ENCODE results near the gene ANKS1A.
A peak's percentile ranks its signal among the peaks of the same experiment; 100 is the strongest.

The ANKS1A gene

GRCh38 chr6:34982424-34982852 is 93.4 kb downstream of the ANKS1A start:
- H3K4me3 ChIP-seq (ENCODE audit: low read depth, low read length): no peak overlapping the region
- TF ChIP-seq CTCF (IDR thresholded peaks at IDR 0.05; ENCODE audit: insufficient read depth, low read depth, low read length, missing control alignments): no peak
- DNase-seq (ENCODE audit: low read depth): no peak

- H3K4me3 ChIP-seq (ENCODE audit: low read depth, low read length): no peak overlapping the region
Measured at GRCh38 chr6:34984416-34984815, 95.4 kb downstream of the ANKS1A start.

GRCh38 chr6:34985236-34985635 is 96.2 kb downstream of the ANKS1A start:
- DNase-seq (ENCODE audit: low read depth): peak; percentile 27
- TF ChIP-seq CTCF (IDR thresholded peaks at IDR 0.05; ENCODE audit: insufficient read depth, low read depth, low read length, missing control alignments): no peak

More at GRCh38 chr6:34984416-34984815, 95.4 kb downstream of the ANKS1A start:
- no peak for DNase-seq (ENCODE audit: low read depth)
- no peak for TF ChIP-seq CTCF (IDR thresholded peaks at IDR 0.05; ENCODE audit: insufficient read depth, low read depth, low read length, missing control alignments)

GRCh38 chr6:34986845-34987246 is 97.8 kb downstream of the ANKS1A start:
- peak; percentile 75 for TF ChIP-seq CTCF (IDR thresholded peaks at IDR 0.05; ENCODE audit: insufficient read depth, low read depth, low read length, missing control alignments)
- DNase-seq (ENCODE audit: low read depth): peak; percentile 80
- H3K4me3 ChIP-seq (ENCODE audit: low read depth, low read length): no peak overlapping the region

More at GRCh38 chr6:34985236-34985635, 96.2 kb downstream of the ANKS1A start:
- H3K4me3 ChIP-seq (ENCODE audit: low read depth, low read length): no peak overlapping the region

GRCh38 chr6:34987506-34987905 is 98.5 kb downstream of the ANKS1A start:
- no peak overlapping the region for H3K4me3 ChIP-seq (ENCODE audit: low read depth, low read length)
- no peak for TF ChIP-seq CTCF (IDR thresholded peaks at IDR 0.05; ENCODE audit: insufficient read depth, low read depth, low read length, missing control alignments)
- no peak for DNase-seq (ENCODE audit: low read depth)

GRCh38 chr6:34990971-34991560 is 102.0 kb downstream of the ANKS1A start:
- TF ChIP-seq CTCF (IDR thresholded peaks at IDR 0.05; ENCODE audit: insufficient read depth, low read depth, low read length, missing control alignments): no peak
- no peak for DNase-seq (ENCODE audit: low read depth)

GRCh38 chr6:34992376-34992775 is 103.3 kb downstream of the ANKS1A start:
- no peak for TF ChIP-seq CTCF (IDR thresholded peaks at IDR 0.05; ENCODE audit: insufficient read depth, low read depth, low read length, missing control alignments)
- no peak overlapping the region for H3K4me3 ChIP-seq (ENCODE audit: low read depth, low read length)

More at GRCh38 chr6:34990971-34991560, 102.0 kb downstream of the ANKS1A start:
- H3K4me3 ChIP-seq (ENCODE audit: low read depth, low read length): no peak overlapping the region

More at GRCh38 chr6:34992376-34992775, 103.3 kb downstream of the ANKS1A start:
- DNase-seq (ENCODE audit: low read depth): no peak
